ENCODE measurements around the gene RNF113B. TPM values are rescaled to one million over a fixed set of nuclear protein-coding genes. Genes with fewer than 3 reads are reported as not detected.

RNF113B gene
- total and polyA plus RNA-seq, 2 of the 13 experiments (the other 11 are each of a cell fraction or from before 2014, with no cell fraction given) = not detected

DNA sequence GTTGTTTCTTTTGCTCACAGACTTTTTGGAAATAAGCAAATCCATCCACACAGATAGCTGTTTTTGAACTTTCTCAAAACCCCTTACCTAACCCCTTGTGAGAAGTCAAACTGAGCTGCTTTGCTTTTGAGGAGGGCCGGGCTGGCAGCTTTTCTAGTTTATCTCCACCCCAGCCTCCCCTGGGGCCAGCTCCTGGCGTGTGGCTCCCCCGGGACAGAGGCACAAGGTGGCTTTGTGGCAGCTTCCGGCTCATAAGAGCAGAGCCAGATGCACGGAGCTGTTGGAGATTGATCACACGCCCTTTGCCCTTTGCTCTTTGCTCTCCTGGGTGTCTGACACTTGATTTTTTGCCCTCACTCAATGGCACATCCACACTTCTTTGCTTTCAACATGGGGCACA, 24.9 kb upstream of the RNF113B start (continued):
- TF ChIP-seq, protein P1, sequence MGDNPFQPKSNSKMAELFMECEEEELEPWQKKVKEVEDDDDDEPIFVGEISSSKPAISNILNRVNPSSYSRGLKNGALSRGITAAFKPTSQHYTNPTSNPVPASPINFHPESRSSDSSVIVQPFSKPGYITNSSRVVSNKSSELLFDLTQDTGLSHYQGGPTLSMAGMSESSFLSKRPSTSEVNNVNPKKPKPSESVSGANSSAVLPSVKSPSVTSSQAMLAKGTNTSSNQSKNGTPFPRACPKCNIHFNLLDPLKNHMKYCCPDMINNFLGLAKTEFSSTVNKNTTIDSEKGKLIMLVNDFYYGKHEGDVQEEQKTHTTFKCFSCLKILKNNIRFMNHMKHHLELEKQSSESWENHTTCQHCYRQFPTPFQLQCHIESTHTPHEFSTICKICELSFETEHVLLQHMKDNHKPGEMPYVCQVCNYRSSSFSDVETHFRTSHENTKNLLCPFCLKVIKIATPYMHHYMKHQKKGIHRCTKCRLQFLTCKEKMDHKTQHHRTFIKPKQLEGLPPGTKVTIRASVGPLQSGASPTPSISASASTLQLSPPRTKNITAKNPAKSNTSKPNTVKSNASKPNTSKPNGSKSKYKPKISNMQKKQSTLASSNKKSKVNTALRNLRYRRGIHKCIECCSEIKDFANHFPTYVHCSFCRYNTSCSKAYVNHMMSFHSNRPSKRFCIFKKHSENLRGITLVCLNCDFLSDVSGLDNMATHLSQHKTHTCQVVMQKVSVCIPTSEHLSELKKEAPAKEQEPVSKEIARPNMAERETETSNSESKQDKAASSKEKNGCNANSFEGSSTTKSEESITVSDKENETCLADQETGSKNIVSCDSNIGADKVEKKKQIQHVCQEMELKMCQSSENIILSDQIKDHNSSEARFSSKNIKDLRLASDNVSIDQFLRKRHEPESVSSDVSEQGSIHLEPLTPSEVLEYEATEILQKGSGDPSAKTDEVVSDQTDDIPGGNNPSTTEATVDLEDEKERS (CRISPR knock-in tag; IDR thresholded peaks at IDR 0.05) = peak; percentile 31; the same call in 1 of the 2 replicates
- TF ChIP-seq ZNF709 (CRISPR knock-in tag; IDR thresholded peaks at IDR 0.05) (no peak), TOPORS (CRISPR knock-in tag; IDR thresholded peaks at IDR 0.05) (no peak), ZNF205 (CRISPR knock-in tag; IDR thresholded peaks at IDR 0.05) (0 out of 2 replicates have a peak, but pooled peaks have one; percentile 36), ZKSCAN8 (CRISPR knock-in tag; IDR thresholded peaks at IDR 0.05; ENCODE audit: borderline replicate concordance) (no peak), SETDB1 (CRISPR knock-in tag; IDR thresholded peaks at IDR 0.05; ENCODE audit: borderline replicate concordance) (no peak), ZNF30 (CRISPR knock-in tag; IDR thresholded peaks at IDR 0.05) (no peak), SOX6 (IDR thresholded peaks at IDR 0.05) (no peak), SOX6 (CRISPR knock-in tag; IDR thresholded peaks at IDR 0.05) (peak; percentile 73), ZZZ3 (CRISPR knock-in tag; IDR thresholded peaks at IDR 0.05; ENCODE audit: borderline replicate concordance) (no peak), SP5 (CRISPR knock-in tag; IDR thresholded peaks at IDR 0.05; ENCODE audit: borderline replicate concordance, low read depth) (no peak)
- TF ChIP-seq, protein P2, sequence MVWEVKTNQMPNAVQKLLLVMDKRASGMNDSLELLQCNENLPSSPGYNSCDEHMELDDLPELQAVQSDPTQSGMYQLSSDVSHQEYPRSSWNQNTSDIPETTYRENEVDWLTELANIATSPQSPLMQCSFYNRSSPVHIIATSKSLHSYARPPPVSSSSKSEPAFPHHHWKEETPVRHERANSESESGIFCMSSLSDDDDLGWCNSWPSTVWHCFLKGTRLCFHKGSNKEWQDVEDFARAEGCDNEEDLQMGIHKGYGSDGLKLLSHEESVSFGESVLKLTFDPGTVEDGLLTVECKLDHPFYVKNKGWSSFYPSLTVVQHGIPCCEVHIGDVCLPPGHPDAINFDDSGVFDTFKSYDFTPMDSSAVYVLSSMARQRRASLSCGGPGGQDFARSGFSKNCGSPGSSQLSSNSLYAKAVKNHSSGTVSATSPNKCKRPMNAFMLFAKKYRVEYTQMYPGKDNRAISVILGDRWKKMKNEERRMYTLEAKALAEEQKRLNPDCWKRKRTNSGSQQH (CRISPR knock-in tag; IDR thresholded peaks at IDR 0.05; ENCODE audit: low read depth) = no peak
- TF ChIP-seq, protein P3, sequence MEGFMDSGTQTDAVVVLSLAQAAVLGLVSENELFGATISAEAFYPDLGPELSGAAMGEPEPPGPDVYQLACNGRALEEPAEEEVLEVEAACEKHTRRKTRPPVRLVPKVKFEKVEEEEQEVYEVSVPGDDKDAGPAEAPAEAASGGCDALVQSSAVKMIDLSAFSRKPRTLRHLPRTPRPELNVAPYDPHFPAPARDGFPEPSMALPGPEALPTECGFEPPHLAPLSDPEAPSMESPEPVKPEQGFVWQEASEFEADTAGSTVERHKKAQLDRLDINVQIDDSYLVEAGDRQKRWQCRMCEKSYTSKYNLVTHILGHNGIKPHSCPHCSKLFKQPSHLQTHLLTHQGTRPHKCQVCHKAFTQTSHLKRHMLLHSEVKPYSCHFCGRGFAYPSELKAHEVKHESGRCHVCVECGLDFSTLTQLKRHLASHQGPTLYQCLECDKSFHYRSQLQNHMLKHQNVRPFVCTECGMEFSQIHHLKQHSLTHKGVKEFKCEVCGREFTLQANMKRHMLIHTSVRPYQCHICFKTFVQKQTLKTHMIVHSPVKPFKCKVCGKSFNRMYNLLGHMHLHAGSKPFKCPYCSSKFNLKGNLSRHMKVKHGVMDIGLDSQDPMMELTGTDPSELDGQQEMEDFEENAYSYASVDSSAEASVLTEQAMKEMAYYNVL (CRISPR knock-in tag; IDR thresholded peaks at IDR 0.05; ENCODE audit: borderline replicate concordance) = no peak
- TF ChIP-seq, protein P4, sequence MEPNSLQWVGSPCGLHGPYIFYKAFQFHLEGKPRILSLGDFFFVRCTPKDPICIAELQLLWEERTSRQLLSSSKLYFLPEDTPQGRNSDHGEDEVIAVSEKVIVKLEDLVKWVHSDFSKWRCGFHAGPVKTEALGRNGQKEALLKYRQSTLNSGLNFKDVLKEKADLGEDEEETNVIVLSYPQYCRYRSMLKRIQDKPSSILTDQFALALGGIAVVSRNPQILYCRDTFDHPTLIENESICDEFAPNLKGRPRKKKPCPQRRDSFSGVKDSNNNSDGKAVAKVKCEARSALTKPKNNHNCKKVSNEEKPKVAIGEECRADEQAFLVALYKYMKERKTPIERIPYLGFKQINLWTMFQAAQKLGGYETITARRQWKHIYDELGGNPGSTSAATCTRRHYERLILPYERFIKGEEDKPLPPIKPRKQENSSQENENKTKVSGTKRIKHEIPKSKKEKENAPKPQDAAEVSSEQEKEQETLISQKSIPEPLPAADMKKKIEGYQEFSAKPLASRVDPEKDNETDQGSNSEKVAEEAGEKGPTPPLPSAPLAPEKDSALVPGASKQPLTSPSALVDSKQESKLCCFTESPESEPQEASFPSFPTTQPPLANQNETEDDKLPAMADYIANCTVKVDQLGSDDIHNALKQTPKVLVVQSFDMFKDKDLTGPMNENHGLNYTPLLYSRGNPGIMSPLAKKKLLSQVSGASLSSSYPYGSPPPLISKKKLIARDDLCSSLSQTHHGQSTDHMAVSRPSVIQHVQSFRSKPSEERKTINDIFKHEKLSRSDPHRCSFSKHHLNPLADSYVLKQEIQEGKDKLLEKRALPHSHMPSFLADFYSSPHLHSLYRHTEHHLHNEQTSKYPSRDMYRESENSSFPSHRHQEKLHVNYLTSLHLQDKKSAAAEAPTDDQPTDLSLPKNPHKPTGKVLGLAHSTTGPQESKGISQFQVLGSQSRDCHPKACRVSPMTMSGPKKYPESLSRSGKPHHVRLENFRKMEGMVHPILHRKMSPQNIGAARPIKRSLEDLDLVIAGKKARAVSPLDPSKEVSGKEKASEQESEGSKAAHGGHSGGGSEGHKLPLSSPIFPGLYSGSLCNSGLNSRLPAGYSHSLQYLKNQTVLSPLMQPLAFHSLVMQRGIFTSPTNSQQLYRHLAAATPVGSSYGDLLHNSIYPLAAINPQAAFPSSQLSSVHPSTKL (CRISPR knock-in tag; IDR thresholded peaks at IDR 0.05) = peak; percentile 45; the same call in 1 of the 2 replicates
- TF ChIP-seq, protein P5, sequence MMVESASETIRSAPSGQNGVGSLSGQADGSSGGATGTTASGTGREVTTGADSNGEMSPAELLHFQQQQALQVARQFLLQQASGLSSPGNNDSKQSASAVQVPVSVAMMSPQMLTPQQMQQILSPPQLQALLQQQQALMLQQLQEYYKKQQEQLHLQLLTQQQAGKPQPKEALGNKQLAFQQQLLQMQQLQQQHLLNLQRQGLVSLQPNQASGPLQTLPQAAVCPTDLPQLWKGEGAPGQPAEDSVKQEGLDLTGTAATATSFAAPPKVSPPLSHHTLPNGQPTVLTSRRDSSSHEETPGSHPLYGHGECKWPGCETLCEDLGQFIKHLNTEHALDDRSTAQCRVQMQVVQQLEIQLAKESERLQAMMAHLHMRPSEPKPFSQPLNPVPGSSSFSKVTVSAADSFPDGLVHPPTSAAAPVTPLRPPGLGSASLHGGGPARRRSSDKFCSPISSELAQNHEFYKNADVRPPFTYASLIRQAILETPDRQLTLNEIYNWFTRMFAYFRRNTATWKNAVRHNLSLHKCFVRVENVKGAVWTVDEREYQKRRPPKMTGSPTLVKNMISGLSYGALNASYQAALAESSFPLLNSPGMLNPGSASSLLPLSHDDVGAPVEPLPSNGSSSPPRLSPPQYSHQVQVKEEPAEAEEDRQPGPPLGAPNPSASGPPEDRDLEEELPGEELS (CRISPR knock-in tag; IDR thresholded peaks at IDR 0.05) = 0 out of 2 replicates have a peak, but pooled peaks have one; percentile 32
